Lower leg skin (tissue), 3 donors: ENCODE results near the gene CYP26A1.
"Not testable (repeated sequence)": the region's sequence is repeated elsewhere in the genome, so short reads cannot be mapped to it uniquely, and the experiment has no call there.

Source experiments
- CTCF ChIP-seq, 3 donors: fragments of 450-650 bp; IDR thresholded peaks; one replicate each; pipeline ENCODE4 v1.5.1; 2016; ENCODE audit warnings: antibody characterized with exemption in 3 of 3, mild to moderate bottlenecking in 3 of 3, moderate library complexity in 2 of 3
- POLR2A ChIP-seq, 2 donors: fragments of 450-650 bp; IDR thresholded peaks; one replicate each; pipeline ENCODE4 v1.6.1; 2016 to 2017; ENCODE audit warnings: antibody characterized with exemption in 2 of 2, mild to moderate bottlenecking in 1 of 2, moderate library complexity in 1 of 2

- TF ChIP-seq CTCF, POLR2A (IDR thresholded peaks at IDR 0.05): not testable (repeated sequence)
These were observed 27.5 kb downstream of the CYP26A1 start for GRCh38 chr10:93101148-93101547.
